GM12874 (cell line): ENCODE measurements around the gene ZSWIM5.

Experiments
- TF ChIP-seq, protein P1 (sequence below): IDR thresholded peaks from 2 replicates; pipeline ENCODE4 v1.5.1; 2011; ENCODE audit warnings: low read depth, mild to moderate bottlenecking, control low read depth, low read length, moderate library complexity; ENCODE audit not compliant: insufficient read depth

ZSWIM5 gene

DNA sequence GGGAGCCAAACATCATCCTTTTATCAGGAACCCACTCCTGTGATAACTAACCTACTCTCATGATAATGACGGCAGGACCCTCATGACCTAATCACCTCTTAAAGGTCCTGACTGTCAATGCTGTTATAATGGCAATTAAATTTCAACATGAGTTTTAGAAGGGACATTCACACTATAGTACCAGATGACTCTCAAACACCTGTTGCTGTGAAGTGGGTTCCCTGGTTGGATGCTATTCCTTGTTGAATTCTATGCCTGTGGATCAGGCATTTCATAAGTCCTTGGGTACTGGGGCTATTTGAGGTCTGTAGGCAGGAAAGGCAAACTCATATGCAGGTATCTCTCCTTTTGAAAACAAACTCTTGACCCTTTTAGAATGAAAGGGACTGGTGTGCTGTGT lies 7.5 kb upstream of the ZSWIM5 start:
- TF ChIP-seq, protein P1, sequence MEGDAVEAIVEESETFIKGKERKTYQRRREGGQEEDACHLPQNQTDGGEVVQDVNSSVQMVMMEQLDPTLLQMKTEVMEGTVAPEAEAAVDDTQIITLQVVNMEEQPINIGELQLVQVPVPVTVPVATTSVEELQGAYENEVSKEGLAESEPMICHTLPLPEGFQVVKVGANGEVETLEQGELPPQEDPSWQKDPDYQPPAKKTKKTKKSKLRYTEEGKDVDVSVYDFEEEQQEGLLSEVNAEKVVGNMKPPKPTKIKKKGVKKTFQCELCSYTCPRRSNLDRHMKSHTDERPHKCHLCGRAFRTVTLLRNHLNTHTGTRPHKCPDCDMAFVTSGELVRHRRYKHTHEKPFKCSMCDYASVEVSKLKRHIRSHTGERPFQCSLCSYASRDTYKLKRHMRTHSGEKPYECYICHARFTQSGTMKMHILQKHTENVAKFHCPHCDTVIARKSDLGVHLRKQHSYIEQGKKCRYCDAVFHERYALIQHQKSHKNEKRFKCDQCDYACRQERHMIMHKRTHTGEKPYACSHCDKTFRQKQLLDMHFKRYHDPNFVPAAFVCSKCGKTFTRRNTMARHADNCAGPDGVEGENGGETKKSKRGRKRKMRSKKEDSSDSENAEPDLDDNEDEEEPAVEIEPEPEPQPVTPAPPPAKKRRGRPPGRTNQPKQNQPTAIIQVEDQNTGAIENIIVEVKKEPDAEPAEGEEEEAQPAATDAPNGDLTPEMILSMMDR, result no peak

DNA sequence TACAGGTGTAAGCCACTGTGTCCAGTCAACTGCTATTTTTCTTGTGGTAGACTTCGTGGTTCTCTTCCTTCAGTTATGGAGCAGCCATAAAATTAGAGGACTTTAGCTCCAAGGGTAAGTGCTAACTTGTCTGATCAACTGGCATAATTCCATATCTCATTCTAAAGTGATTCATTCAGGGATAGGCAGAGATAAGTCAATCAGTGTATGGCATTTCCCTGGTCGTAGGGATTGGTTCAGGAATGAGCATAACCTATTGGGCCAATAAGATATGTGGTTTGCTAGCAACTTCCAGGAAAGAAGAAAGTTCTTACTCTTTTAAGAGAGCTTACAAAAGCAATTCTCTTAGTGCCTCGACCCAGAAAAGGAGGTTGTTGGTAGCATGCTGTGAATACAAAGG lies 4.7 kb upstream of the ZSWIM5 start:
- TF ChIP-seq, protein P1, result no peak

DNA sequence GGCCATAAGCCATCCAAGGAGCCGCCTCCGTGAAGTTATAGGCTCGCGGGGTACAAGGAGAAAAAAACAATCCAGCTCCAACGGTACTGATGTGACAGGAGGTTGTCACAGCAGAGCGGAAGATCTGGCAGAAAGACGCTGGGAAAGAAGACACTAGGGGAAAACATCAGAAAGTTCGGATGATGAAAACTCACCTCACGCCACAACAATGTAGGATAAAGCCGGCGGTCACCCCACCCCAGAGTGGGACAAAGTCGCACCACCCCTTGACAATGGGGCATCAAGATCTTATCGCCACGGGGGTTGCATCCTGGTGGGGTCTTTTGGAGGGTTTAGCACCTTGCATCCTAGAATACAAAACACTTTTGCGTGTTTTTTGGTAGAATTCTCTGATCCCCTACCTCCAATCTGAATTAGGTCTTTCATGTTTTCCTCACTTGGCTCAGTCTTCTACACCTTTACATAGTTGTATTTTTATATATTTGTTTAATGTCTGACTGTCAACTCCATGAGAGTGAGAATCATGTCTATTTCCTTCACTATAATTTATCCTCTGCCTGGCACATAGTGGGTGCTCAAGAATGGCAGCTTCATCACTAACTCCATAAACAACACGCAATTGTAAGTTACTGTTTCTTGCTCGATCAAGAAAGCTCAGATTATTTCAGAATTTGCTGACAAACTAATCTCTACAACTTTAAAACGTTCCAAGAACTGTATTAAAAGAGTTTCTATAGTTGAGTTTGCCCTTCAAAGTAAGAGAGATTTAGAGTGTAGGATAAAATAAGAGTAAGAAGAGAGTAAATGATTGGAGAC lies 611 bp upstream of the ZSWIM5 start:
- TF ChIP-seq, protein P1, result no peak

DNA sequence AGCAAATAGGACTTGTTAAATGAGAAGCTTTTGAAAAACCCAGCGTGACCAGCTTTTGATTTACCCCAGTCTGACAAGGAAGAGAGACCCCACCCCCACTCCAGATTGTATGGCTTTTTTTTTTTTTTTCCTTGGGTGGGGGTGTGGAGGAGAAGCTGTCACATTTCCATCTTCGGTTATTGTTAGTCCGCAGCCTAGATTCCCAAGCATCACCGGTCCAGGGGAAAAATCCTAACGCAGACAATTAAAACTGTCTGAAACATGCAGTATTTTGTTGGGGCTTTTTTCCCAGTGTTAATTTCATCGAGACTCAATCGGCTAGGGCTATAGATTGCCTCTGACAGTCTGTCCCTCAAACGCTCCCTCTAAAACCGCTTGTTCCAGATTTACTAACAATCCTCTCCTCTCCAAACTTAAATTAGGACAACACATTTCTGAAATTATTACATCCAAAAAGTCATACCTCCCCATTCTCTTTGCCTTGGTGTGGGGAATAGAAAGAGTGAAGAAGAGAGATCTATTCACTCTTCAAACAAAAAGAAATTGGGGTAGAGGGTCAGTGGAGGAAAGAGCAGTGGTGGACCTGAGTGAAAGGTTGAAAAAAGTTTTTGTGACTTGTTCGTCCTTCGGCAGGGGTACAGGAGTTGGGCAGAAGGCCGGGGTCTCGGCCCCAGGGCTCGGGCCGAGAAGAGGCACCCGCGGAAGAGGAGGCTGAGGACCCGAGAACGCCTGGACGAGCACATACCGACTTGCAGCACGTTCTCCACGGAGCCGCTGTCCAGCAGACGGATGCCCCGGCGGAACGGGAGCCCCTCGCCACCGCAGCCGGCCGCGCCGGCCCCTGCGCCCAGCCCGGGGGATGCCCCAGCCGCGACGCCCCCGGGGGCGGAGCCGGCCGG lies 1.1 kb downstream of the ZSWIM5 start:
- TF ChIP-seq, protein P1, result no peak

DNA sequence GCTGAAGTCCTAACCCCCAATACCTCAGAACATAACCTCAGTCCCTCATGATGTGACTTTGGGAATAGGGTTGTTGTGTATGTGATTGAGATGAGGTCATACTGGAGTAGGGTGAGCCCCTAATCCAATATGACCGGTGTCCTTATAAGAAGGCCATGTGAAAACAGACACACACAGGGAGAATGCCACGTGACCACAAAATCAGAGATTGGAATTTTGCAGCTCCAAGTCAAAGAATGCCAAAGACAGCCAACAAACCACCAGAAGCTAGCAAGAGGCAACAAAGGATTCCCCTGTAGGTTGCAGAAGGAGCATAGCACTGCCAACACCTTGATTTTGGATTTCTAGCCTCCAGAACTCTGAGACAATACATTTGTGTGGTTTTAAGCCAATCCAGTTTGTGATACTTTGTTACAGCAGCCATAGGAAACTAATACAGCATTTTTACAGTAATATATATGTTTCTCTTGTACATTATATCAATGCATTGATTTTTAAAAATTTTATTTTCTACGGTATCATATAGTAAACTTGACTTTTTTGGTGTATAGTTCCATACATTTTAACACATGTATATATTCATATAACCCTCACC lies 5.4 kb downstream of the ZSWIM5 start:
- TF ChIP-seq, protein P1, result no peak

DNA sequence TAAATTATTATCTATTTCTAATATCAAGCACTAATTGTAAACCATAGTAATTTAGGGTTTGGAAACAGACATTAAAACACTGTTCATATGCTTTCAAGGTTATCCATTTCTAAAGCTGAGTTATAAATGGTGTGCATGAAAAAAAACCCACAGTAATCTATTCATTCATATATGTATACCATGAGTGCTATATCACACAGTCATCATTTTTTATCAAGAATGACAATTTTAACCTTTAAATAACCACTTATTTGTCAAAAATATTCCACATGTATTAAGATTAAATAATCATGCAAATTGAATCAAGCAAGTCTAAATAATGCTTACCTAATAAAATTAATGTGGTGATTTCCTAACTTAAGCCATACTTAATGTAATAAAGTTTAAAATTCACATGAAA lies 6.0 kb downstream of the ZSWIM5 start:
- TF ChIP-seq, protein P1, result no peak

DNA sequence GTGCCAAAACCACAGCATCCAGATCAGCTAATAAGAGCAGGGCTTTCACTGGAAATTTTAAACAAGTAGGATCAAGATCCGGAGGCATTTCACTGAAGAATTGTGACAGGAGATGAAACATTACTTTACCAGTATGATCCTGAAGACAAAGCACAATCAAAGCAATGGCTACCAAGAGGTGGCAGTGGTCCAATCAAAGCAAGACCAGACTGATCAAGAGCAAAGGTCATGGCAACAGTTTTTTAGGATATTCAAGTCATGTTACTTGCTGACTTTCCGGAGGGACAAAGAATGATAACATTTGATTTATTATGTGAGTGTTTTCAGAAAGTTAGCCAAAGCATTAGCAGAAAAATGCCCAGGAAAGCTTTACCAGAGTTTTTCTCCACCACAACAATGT lies 8.2 kb downstream of the ZSWIM5 start:
- TF ChIP-seq, protein P1, result no peak
